Measurements from ENCODE around the gene NCOR2.
A peak's percentile ranks its signal among the peaks of the same experiment; 100 is the strongest.

Gene NCOR2

GRCh38 chr12:124566161-124566996, 1.0 kb downstream of the NCOR2 start:
- Histone ChIP-seq H3K27me3 (ENCODE audit: insufficient read depth, insufficient read length) (no peaks in the 10 kb centered on the region), H3K9me3 (ENCODE audit: insufficient read depth, low read length) (no peaks in the 10 kb centered on the region), H3K36me3 (ENCODE audit: insufficient read depth, insufficient read length, low read length) (peaks cover 17% of the 10 kb centered on the region), H3K4me3 (ENCODE audit: insufficient read length, low read depth) (peak overlapping the region; percentile 92), H3K4me1 (ENCODE audit: insufficient read depth, insufficient read length) (peaks cover 44% of the 10 kb centered on the region), H3K9ac (ENCODE audit: insufficient read length, low read depth) (peak overlapping the region; percentile 95)
- DNase-seq (ENCODE audit: low read depth, low spot score) = peak; percentile 70
- TF ChIP-seq SUZ12 (IDR thresholded peaks at IDR 0.05; ENCODE audit: extremely low read depth, insufficient read depth, insufficient read length) = no peak
- TF ChIP-seq ZNF274 (IDR thresholded peaks at IDR 0.05; ENCODE audit: low read depth, low read length) = no peak
- no peak for TF ChIP-seq YY1 (IDR thresholded peaks at IDR 0.05; ENCODE audit: insufficient read depth, insufficient read length)

GRCh38 chr12:124565656-124566160, 1.7 kb downstream of the NCOR2 start:
- peak overlapping the region; percentile 92 for H3K4me3 ChIP-seq (ENCODE audit: insufficient read length, low read depth)
- no peaks in the 10 kb centered on the region for H3K9me3 ChIP-seq (ENCODE audit: insufficient read depth, low read length)
- no peak for DNase-seq (ENCODE audit: low read depth, low spot score)
- peaks cover 17% of the 10 kb centered on the region for H3K36me3 ChIP-seq (ENCODE audit: insufficient read depth, insufficient read length, low read length)
- no peaks in the 10 kb centered on the region for H3K27me3 ChIP-seq (ENCODE audit: insufficient read depth, insufficient read length)
- peaks cover 45% of the 10 kb centered on the region for H3K4me1 ChIP-seq (ENCODE audit: insufficient read depth, insufficient read length)
- peak overlapping the region; percentile 95 for H3K9ac ChIP-seq (ENCODE audit: insufficient read length, low read depth)
- TF ChIP-seq SUZ12 (IDR thresholded peaks at IDR 0.05; ENCODE audit: extremely low read depth, insufficient read depth, insufficient read length) (no peak), ZNF274 (IDR thresholded peaks at IDR 0.05; ENCODE audit: low read depth, low read length) (no peak), YY1 (IDR thresholded peaks at IDR 0.05; ENCODE audit: insufficient read depth, insufficient read length) (no peak)

DNA sequence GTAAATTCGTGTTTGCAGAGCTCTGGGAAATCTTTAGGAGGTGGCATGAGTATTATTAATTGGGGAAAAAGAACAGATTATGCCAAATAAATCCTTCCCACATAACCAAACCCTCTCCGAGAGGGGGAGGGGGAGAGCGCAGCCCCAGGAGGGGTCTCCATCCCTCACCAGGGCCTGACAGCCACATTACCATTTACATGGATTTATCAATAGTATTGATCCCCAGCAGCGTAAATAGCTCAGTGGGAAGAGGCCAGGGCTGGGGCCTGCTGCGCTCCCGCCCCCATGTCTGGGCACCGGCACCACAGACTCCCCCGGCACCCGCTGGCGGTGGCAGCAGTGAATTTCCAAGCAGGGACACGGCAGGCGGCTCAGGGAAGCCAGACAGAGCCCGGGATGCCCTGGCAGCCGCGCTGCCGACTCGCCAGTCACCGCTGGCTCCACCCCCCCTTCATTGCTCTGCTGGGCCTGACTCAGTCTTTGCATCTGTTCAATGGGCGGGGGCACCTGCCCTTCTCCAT, 2.4 kb downstream of the NCOR2 start:
- Histone ChIP-seq H3K9me3 (ENCODE audit: insufficient read depth, low read length) (no peaks in the 10 kb centered on the region), H3K9ac (ENCODE audit: insufficient read length, low read depth) (peak overlapping the region; percentile 61), H3K4me1 (ENCODE audit: insufficient read depth, insufficient read length) (peaks cover 42% of the 10 kb centered on the region), H3K36me3 (ENCODE audit: insufficient read depth, insufficient read length, low read length) (peaks cover 17% of the 10 kb centered on the region), H3K27me3 (ENCODE audit: insufficient read depth, insufficient read length) (no peaks in the 10 kb centered on the region), H3K4me3 (ENCODE audit: insufficient read length, low read depth) (peak overlapping the region; percentile 47)
- no peak for DNase-seq (ENCODE audit: low read depth, low spot score)
- TF ChIP-seq YY1 (IDR thresholded peaks at IDR 0.05; ENCODE audit: insufficient read depth, insufficient read length) (no peak), SUZ12 (IDR thresholded peaks at IDR 0.05; ENCODE audit: extremely low read depth, insufficient read depth, insufficient read length) (no peak), ZNF274 (IDR thresholded peaks at IDR 0.05; ENCODE audit: low read depth, low read length) (no peak)

GRCh38 chr12:124564232-124564958, 3.0 kb downstream of the NCOR2 start:
- peak overlapping the region; percentile 54 for H3K9ac ChIP-seq (ENCODE audit: insufficient read length, low read depth)
- no peak for DNase-seq (ENCODE audit: low read depth, low spot score)
- TF ChIP-seq ZNF274 (IDR thresholded peaks at IDR 0.05; ENCODE audit: low read depth, low read length) = no peak
- no peak for TF ChIP-seq YY1 (IDR thresholded peaks at IDR 0.05; ENCODE audit: insufficient read depth, insufficient read length)
- no peak for TF ChIP-seq SUZ12 (IDR thresholded peaks at IDR 0.05; ENCODE audit: extremely low read depth, insufficient read depth, insufficient read length)

GRCh38 chr12:124563809-124564208, 3.6 kb downstream of the NCOR2 start:
- Histone ChIP-seq H3K4me1 (ENCODE audit: insufficient read depth, insufficient read length) (peaks cover 44% of the 10 kb centered on the region), H3K36me3 (ENCODE audit: insufficient read depth, insufficient read length, low read length) (peaks cover 28% of the 10 kb centered on the region), H3K4me3 (ENCODE audit: insufficient read length, low read depth) (peak overlapping the region; percentile 19), H3K27me3 (ENCODE audit: insufficient read depth, insufficient read length) (no peaks in the 10 kb centered on the region), H3K9ac (ENCODE audit: insufficient read length, low read depth) (no peak overlapping the region), H3K9me3 (ENCODE audit: insufficient read depth, low read length) (no peaks in the 10 kb centered on the region)
- no peak for DNase-seq (ENCODE audit: low read depth, low spot score)
- no peak for TF ChIP-seq YY1 (IDR thresholded peaks at IDR 0.05; ENCODE audit: insufficient read depth, insufficient read length)
- no peak for TF ChIP-seq ZNF274 (IDR thresholded peaks at IDR 0.05; ENCODE audit: low read depth, low read length)
- no peak for TF ChIP-seq SUZ12 (IDR thresholded peaks at IDR 0.05; ENCODE audit: extremely low read depth, insufficient read depth, insufficient read length)

More at GRCh38 chr12:124564232-124564958, 3.0 kb downstream of the NCOR2 start:
- Histone ChIP-seq H3K9me3 (ENCODE audit: insufficient read depth, low read length) (no peaks in the 10 kb centered on the region), H3K4me3 (ENCODE audit: insufficient read length, low read depth) (peak overlapping the region; percentile 19), H3K36me3 (ENCODE audit: insufficient read depth, insufficient read length, low read length) (peaks cover 22% of the 10 kb centered on the region), H3K4me1 (ENCODE audit: insufficient read depth, insufficient read length) (peaks cover 40% of the 10 kb centered on the region), H3K27me3 (ENCODE audit: insufficient read depth, insufficient read length) (no peaks in the 10 kb centered on the region)

DNA sequence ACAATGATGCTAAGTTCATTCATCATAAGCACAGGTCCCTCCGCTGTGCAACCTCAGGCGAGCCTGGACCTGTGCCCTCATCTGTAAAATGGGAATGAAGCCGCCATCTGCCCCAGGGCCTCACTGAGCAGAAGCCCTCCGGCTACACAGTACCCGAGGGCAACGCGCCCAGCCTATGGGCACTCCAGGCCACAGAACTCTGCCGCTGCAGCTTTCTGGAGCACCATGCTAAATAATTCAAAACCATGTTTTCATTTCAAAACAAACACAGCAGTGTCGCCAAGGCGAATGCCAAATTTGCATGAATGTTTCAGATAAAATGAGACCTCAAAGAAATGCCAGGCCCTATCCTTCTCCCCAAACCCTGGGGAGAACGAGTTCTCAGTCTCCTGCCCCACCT, 4.0 kb downstream of the NCOR2 start:
- Histone ChIP-seq H3K4me1 (ENCODE audit: insufficient read depth, insufficient read length) (peaks cover 48% of the 10 kb centered on the region), H3K9me3 (ENCODE audit: insufficient read depth, low read length) (no peaks in the 10 kb centered on the region), H3K4me3 (ENCODE audit: insufficient read length, low read depth) (no peak overlapping the region), H3K27me3 (ENCODE audit: insufficient read depth, insufficient read length) (no peaks in the 10 kb centered on the region), H3K9ac (ENCODE audit: insufficient read length, low read depth) (no peak overlapping the region), H3K36me3 (ENCODE audit: insufficient read depth, insufficient read length, low read length) (peaks cover 32% of the 10 kb centered on the region)
- TF ChIP-seq SUZ12 (IDR thresholded peaks at IDR 0.05; ENCODE audit: extremely low read depth, insufficient read depth, insufficient read length) = no peak
- TF ChIP-seq YY1 (IDR thresholded peaks at IDR 0.05; ENCODE audit: insufficient read depth, insufficient read length) = no peak
- TF ChIP-seq ZNF274 (IDR thresholded peaks at IDR 0.05; ENCODE audit: low read depth, low read length) = no peak
- no peak for DNase-seq (ENCODE audit: low read depth, low spot score)
